ENCODE measurements around the gene ASRGL1. TPM values are rescaled to one million over a fixed set of nuclear protein-coding genes. Genes with fewer than 3 reads are reported as not detected.
A peak's percentile ranks its signal among the peaks of the same experiment; 100 is the strongest.
"Not testable (repeated sequence)": the region's sequence is repeated elsewhere in the genome, so short reads cannot be mapped to it uniquely, and the experiment has no call there.

The ASRGL1 gene
- total RNA-seq, 2 experiments from 2014 or later, result 9.2 to 10.2 TPM

DNA sequence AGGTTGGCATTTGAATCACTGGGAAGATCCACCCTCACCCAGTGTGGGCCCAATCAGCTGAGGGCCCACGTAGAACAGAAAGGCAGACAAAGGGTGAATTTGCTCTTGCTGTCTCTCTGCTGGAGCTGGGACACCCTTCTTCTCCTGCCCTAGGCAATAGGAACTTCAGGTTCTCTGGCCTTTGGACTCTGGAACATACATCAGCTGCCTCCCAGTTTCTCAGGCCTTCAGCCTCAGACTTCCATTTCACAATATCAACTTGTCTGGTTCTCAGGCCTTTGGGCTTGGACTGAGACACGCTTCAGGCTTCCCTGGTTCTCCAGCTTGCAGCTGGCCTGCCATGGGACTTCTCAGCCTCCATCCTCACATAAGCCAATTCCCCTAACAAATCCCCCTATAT is 14.7 kb upstream of the ASRGL1 start:
- TF ChIP-seq, protein P1, sequence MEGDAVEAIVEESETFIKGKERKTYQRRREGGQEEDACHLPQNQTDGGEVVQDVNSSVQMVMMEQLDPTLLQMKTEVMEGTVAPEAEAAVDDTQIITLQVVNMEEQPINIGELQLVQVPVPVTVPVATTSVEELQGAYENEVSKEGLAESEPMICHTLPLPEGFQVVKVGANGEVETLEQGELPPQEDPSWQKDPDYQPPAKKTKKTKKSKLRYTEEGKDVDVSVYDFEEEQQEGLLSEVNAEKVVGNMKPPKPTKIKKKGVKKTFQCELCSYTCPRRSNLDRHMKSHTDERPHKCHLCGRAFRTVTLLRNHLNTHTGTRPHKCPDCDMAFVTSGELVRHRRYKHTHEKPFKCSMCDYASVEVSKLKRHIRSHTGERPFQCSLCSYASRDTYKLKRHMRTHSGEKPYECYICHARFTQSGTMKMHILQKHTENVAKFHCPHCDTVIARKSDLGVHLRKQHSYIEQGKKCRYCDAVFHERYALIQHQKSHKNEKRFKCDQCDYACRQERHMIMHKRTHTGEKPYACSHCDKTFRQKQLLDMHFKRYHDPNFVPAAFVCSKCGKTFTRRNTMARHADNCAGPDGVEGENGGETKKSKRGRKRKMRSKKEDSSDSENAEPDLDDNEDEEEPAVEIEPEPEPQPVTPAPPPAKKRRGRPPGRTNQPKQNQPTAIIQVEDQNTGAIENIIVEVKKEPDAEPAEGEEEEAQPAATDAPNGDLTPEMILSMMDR (conservative IDR thresholded peaks at IDR 0.05; ENCODE audit: low read length), result no peak
- TF ChIP-seq EZH2phosphoT487 (IDR thresholded peaks at IDR 0.05; ENCODE audit: borderline replicate concordance, low read depth, low read length), result no peak
- intact Hi-C loops (cut with micrococcal nuclease; ENCODE audit: unreplicated experiment), result no loop called here
- POLR2A ChIA-PET, result interaction anchor here (0.6 kb wide), 1 partner anchor 423 kb away, joined by 4 read pairs; no protein-coding TSS in a partner anchor
- Histone ChIP-seq H3K4me1 (ENCODE audit: insufficient read depth, low read length, poor library complexity, severe bottlenecking) (peaks cover 4% of the 10 kb centered on the region), H3K9me2 (ENCODE audit: insufficient read depth, low read length) (no peaks in the 10 kb centered on the region), H3K4me3 (ENCODE audit: low read depth, low read length, poor library complexity, severe bottlenecking) (no peak overlapping the region), H3K4me2 (ENCODE audit: low read length) (no peak overlapping the region), H3K27ac (ENCODE audit: low read depth, low read length, poor library complexity, severe bottlenecking) (no peak overlapping the region), H3K9me3 (ENCODE audit: low read length) (no peaks in the 10 kb centered on the region), H3K36me3 (ENCODE audit: insufficient read depth, low read length) (no peaks in the 10 kb centered on the region), H4K20me1 (ENCODE audit: insufficient read depth, low read length) (no peaks in the 10 kb centered on the region), H2AFZ (ENCODE audit: low read length) (no peak overlapping the region), H3K79me2 (ENCODE audit: insufficient read depth, low read depth, low read length) (no peaks in the 10 kb centered on the region)
- DNase-seq (ENCODE audit: low spot score), result no peak
- no TSS peak for BruUV-seq (replicated peaks)
- CTCF ChIA-PET (ENCODE audit: unreplicated experiment), result no interaction called here

DNA sequence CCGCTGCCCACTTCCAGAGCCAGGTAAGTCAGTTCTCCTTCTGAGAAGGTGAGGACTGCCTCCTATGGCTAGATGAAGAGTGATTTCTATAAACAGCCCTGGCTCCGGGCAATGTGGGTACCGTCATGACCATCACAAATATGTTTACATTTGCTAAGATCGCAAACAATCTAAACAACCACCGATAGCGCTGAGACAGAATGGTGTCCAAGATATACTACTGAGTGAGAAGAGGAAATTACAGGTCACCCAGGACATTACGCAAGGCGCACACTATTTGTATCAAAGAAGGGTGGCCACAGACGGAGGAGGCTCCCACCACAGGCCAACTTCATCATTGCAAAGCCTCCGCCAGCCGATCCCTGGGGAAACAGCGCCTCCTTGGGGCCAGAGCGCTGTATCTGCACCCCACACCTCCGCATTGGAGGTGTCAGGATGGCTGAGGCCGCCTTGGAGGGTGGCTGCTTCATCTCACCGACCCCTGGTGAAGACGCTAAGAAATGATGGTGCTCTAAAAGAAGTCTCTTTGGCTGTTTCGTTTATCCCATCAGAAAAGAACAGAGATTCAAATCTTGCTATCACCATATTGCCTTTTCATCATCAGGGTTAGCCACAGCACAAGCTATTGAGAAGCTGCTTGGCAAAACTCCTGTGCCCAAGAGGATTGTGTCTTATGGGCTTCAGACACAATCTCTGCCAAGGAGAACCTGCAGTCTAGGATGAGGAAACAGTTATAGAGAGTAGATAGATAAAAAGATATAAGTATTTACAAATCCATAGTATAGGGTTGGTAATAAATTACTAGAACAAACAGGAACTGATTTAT is 12.3 kb upstream of the ASRGL1 start:
- peaks cover 4% of the 10 kb centered on the region for H3K4me1 ChIP-seq (ENCODE audit: insufficient read depth, low read length, poor library complexity, severe bottlenecking)
- ChIA-PET POLR2A (no interaction called here), CTCF (ENCODE audit: unreplicated experiment) (no interaction called here)
- H3K9me3 ChIP-seq (ENCODE audit: low read length), result no peaks in the 10 kb centered on the region
- peak; percentile 53 for DNase-seq (ENCODE audit: low spot score)
- H3K9me2 ChIP-seq (ENCODE audit: insufficient read depth, low read length), result no peaks in the 10 kb centered on the region
- no peak overlapping the region for H2AFZ ChIP-seq (ENCODE audit: low read length)
- no peak overlapping the region for H3K4me2 ChIP-seq (ENCODE audit: low read length)
- H4K20me1 ChIP-seq (ENCODE audit: insufficient read depth, low read length), result no peaks in the 10 kb centered on the region
- no peak overlapping the region for H3K27ac ChIP-seq (ENCODE audit: low read depth, low read length, poor library complexity, severe bottlenecking)
- no peak overlapping the region for H3K4me3 ChIP-seq (ENCODE audit: low read depth, low read length, poor library complexity, severe bottlenecking)
- TF ChIP-seq, protein P1 (conservative IDR thresholded peaks at IDR 0.05; ENCODE audit: low read length), result peak; percentile 83
- no peak for TF ChIP-seq EZH2phosphoT487 (IDR thresholded peaks at IDR 0.05; ENCODE audit: borderline replicate concordance, low read depth, low read length)
- no peaks in the 10 kb centered on the region for H3K36me3 ChIP-seq (ENCODE audit: insufficient read depth, low read length)
- BruUV-seq (replicated peaks), result no TSS peak
- intact Hi-C loops (cut with micrococcal nuclease; ENCODE audit: unreplicated experiment), result no loop called here
- no peaks in the 10 kb centered on the region for H3K79me2 ChIP-seq (ENCODE audit: insufficient read depth, low read depth, low read length)

DNA sequence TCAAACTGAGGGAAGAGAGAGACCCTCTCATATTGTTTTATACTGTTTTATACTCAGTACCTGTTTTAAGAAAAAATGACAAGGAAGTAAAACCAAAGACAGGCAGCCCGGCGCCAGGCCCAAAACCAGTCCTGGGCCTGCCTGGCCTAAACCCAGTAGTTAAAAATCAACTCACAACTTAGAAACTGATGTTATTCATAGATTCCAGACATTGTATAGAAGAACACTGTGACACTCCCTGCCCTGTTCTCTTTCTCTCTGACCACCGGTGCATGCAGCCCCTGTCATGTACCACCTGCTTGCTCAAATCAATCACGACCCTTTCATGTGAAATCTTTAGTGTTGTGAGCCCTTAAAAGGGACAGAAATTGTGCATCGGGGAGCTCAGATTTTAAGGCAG is 11.5 kb upstream of the ASRGL1 start:
- H4K20me1 ChIP-seq (ENCODE audit: insufficient read depth, low read length); CTCF ChIA-PET (ENCODE audit: unreplicated experiment); H3K36me3 ChIP-seq (ENCODE audit: insufficient read depth, low read length); intact Hi-C loops (cut with micrococcal nuclease; ENCODE audit: unreplicated experiment); H3K4me3 ChIP-seq (ENCODE audit: low read depth, low read length, poor library complexity, severe bottlenecking); H3K27ac ChIP-seq (ENCODE audit: low read depth, low read length, poor library complexity, severe bottlenecking); H2AFZ ChIP-seq (ENCODE audit: low read length); H3K4me2 ChIP-seq (ENCODE audit: low read length); POLR2A ChIA-PET; H3K9me2 ChIP-seq (ENCODE audit: insufficient read depth, low read length); H3K9me3 ChIP-seq (ENCODE audit: low read length); H3K79me2 ChIP-seq (ENCODE audit: insufficient read depth, low read depth, low read length); BruUV-seq (replicated peaks); H3K4me1 ChIP-seq (ENCODE audit: insufficient read depth, low read length, poor library complexity, severe bottlenecking): not testable (repeated sequence)
- peak; percentile 9 for DNase-seq (ENCODE audit: low spot score)

DNA sequence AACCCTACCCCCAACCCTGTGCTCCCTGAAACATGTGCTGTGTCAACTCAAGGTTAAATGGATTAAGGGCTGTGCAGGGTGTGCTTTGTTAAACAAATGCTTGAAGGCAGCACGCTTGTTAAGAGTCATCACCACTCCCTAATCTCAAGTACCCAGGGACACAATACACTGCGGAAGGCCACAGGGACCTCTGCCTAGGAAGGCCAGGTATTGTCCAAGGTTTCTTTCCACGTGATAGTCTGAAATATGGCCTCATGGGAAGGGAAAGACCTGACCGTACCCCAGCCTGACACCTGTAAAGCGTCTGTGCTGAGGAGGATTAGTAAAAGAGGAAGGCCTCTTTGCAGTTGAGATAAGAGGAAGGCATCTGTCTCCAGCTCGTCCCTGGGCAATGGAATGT is 10.5 kb upstream of the ASRGL1 start:
- intact Hi-C loops (cut with micrococcal nuclease; ENCODE audit: unreplicated experiment); BruUV-seq (replicated peaks): not testable (repeated sequence)

DNA sequence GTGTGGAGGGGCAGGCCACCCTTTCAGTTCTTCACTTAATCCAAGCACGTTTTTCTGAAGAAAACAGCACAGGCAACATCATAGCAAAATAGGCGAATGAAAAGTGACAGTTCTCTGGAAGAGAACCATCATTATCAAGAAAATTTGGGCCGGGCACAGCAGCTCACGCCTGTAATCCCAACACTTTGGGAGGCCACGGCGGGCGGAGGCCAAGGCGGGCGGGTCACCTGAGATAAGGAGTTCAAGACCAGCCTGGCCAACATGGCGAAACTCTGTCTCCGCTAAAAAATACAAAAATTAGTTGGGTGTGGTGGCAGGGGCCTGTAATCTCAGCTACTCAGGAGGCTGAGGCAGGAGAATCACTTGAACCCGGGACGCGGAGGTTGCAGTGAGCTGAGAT is 9.7 kb upstream of the ASRGL1 start:
- H3K4me1 ChIP-seq (ENCODE audit: insufficient read depth, low read length, poor library complexity, severe bottlenecking); intact Hi-C loops (cut with micrococcal nuclease; ENCODE audit: unreplicated experiment); CTCF ChIA-PET (ENCODE audit: unreplicated experiment); H3K9me3 ChIP-seq (ENCODE audit: low read length); H3K36me3 ChIP-seq (ENCODE audit: insufficient read depth, low read length); H3K4me3 ChIP-seq (ENCODE audit: low read depth, low read length, poor library complexity, severe bottlenecking); POLR2A ChIA-PET; H3K9me2 ChIP-seq (ENCODE audit: insufficient read depth, low read length); H3K27ac ChIP-seq (ENCODE audit: low read depth, low read length, poor library complexity, severe bottlenecking); H3K4me2 ChIP-seq (ENCODE audit: low read length); H4K20me1 ChIP-seq (ENCODE audit: insufficient read depth, low read length); DNase-seq (ENCODE audit: low spot score); BruUV-seq (replicated peaks); H2AFZ ChIP-seq (ENCODE audit: low read length); H3K79me2 ChIP-seq (ENCODE audit: insufficient read depth, low read depth, low read length): not testable (repeated sequence)

More for the DNA sequence above, 10.5 kb upstream of the ASRGL1 start:
- H4K20me1 ChIP-seq (ENCODE audit: insufficient read depth, low read length); H3K36me3 ChIP-seq (ENCODE audit: insufficient read depth, low read length); H3K4me1 ChIP-seq (ENCODE audit: insufficient read depth, low read length, poor library complexity, severe bottlenecking); DNase-seq (ENCODE audit: low spot score); POLR2A ChIA-PET; CTCF ChIA-PET (ENCODE audit: unreplicated experiment); H3K27ac ChIP-seq (ENCODE audit: low read depth, low read length, poor library complexity, severe bottlenecking); H3K4me3 ChIP-seq (ENCODE audit: low read depth, low read length, poor library complexity, severe bottlenecking); H3K4me2 ChIP-seq (ENCODE audit: low read length); H3K79me2 ChIP-seq (ENCODE audit: insufficient read depth, low read depth, low read length); H2AFZ ChIP-seq (ENCODE audit: low read length); H3K9me3 ChIP-seq (ENCODE audit: low read length); H3K9me2 ChIP-seq (ENCODE audit: insufficient read depth, low read length): not testable (repeated sequence)

All from OCI-LY7 (cell line).